Central memory CD4-positive, alpha-beta T cell (primary cell): ENCODE data around the gene IGSF23.
"Not testable (repeated sequence)": the region's sequence is repeated elsewhere in the genome, so short reads cannot be mapped to it uniquely, and the experiment has no call there.

Source experiments
- DNase-seq: peaks from one replicate; pipeline ENCODE4 v3.0.0; 2022

The IGSF23 gene

GRCh38 chr19:44668985-44669764, 55.8 kb downstream of the IGSF23 start:
- no peak for DNase-seq

GRCh38 chr19:44670027-44670426, 56.7 kb downstream of the IGSF23 start:
- DNase-seq, result not testable (repeated sequence)

- DNase-seq, result no peak
These were observed 58.0 kb downstream of the IGSF23 start, which contains the start of gene CEACAM19 for GRCh38 chr19:44671400-44671799. Gene CEACAM19, plus strand, starts transcription at chr19:44671482. Its CDS starts 450 bp downstream, at chr19:44671932.

- DNase-seq, result no peak
These were observed 58.9 kb downstream of the IGSF23 start for GRCh38 chr19:44672226-44672625.

- DNase-seq, result no peak
These were observed 60.1 kb downstream of the IGSF23 start for GRCh38 chr19:44673510-44673909.

- DNase-seq, result no peak
These were observed 62.2 kb downstream of the IGSF23 start for GRCh38 chr19:44675521-44675920.

- no peak for DNase-seq
These were observed 63.9 kb downstream of the IGSF23 start for GRCh38 chr19:44677019-44677811.

GRCh38 chr19:44680536-44680935, 67.2 kb downstream of the IGSF23 start:
- DNase-seq, result no peak

- no peak for DNase-seq
These were observed 68.8 kb downstream of the IGSF23 start for GRCh38 chr19:44681992-44682790.

GRCh38 chr19:44682807-44683206, 69.4 kb downstream of the IGSF23 start:
- DNase-seq, result no peak

GRCh38 chr19:44683434-44684210, 70.3 kb downstream of the IGSF23 start:
- no peak for DNase-seq

GRCh38 chr19:44684396-44684795, 71.0 kb downstream of the IGSF23 start:
- DNase-seq, result not testable (repeated sequence)

- DNase-seq, result no peak
These were observed 71.8 kb downstream of the IGSF23 start for GRCh38 chr19:44684892-44685863.

- DNase-seq, result no peak
These were observed 72.5 kb downstream of the IGSF23 start for GRCh38 chr19:44685877-44686276.
